Activated CD4-positive, alpha-beta T cell treated with anti-CD3 and anti-CD28 coated beads, Interleukin-2, amount 10 ng/mL, durations not matched to agents 7 days and 5 days (primary cell): ENCODE measurements around the gene AEN. TPM values are rescaled to one million over a fixed set of nuclear protein-coding genes. Genes with fewer than 3 reads are reported as not detected.

Experiments used
- CTCF ChIA-PET: fragments of 350-600 bp; sonication (Branson Sonifier 250); formaldehyde crosslinking; loops from one replicate; lab custom pipeline; 2021; ENCODE audit warnings: antibody characterized with exemption; lab: Charles Lee
- POLR2A ChIA-PET: fragments of 350-600 bp; sonication (Branson Sonifier 250); formaldehyde crosslinking; loops from one replicate; lab custom pipeline; 2021; ENCODE audit warnings: antibody characterized with exemption; lab: Charles Lee
- DNase-seq: peaks from one replicate; pipeline ENCODE4 v3.0.0-alpha.2; 2020
- H3K27ac Mint-ChIP-seq: one replicate; pipeline ENCODE4 v1.8.0; 2021; ENCODE audit warnings: mild to moderate bottlenecking, moderate library complexity, mixed read lengths
- H3K27me3 Mint-ChIP-seq: one replicate; pipeline ENCODE4 v1.8.0; 2021; ENCODE audit warnings: mixed read lengths
- H3K36me3 Mint-ChIP-seq: one replicate; pipeline ENCODE4 v1.8.0; 2021; ENCODE audit warnings: low read depth, mixed read lengths
- H3K4me1 Mint-ChIP-seq: one replicate; pipeline ENCODE4 v1.8.0; 2021; ENCODE audit warnings: mixed read lengths
- H3K4me3 Mint-ChIP-seq: one replicate; pipeline ENCODE4 v1.8.0; 2021; ENCODE audit warnings: mild to moderate bottlenecking, moderate library complexity, mixed read lengths
- H3K9me3 Mint-ChIP-seq: one replicate; pipeline ENCODE4 v1.8.0; 2021; ENCODE audit warnings: mixed read lengths
- total RNA-seq, 2 experiments: library from RNA; stranded (reverse); gene quantifications; one replicate each; pipeline ENCODE4 v1.2.3, GENCODE V29; 2021

AEN gene, protein sequence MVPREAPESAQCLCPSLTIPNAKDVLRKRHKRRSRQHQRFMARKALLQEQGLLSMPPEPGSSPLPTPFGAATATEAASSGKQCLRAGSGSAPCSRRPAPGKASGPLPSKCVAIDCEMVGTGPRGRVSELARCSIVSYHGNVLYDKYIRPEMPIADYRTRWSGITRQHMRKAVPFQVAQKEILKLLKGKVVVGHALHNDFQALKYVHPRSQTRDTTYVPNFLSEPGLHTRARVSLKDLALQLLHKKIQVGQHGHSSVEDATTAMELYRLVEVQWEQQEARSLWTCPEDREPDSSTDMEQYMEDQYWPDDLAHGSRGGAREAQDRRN
- total RNA-seq, result 10 to 100 TPM; 45.7 to 52.5 TPM

DNA sequence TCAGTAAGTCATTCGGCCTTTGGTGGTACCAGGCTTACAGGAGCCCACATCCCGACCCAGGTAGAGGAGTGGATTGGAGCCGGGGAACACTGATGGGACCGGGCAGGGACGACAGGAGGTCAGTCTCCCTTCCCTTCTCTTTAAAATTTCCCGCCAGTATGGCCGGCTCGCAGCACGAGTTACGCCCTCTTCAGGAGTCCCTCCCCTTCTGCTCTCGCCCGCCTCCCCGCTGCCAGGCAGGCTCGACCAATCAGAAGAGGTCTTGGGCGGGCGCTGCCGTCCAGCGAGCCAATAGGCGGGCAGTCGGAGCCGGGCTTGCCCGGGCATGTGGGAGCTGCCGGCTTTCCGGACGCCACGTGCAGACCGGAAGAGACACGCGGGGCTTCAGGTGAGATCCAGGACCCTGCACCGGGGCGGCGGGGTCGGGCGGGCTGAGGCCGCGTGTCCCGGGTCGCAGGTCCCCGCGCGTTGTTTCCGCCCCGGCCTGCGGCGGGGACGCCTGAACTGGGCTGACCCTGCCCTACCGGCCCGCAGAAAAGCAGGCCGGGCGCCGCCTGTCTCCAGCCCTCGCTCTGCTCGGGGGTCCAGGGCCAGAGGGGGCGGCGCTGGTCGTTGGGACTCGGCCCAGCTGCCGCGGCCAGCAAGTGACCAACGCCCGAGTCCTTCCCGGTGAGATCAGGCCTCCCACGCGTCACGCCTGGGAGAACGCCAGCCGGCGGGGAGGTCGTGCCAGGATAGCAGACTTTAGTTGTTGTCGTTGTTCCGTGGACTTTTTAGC lies at the start of gene AEN:
Gene AEN, plus strand, starts transcription at position 346 of the 778 bp plus-strand sequence. CDS start 4,870 bp downstream, outside the sequence.
- ChIA-PET CTCF (interaction anchor here (1.2 kb wide), 1 partner anchor 18 kb away, joined by 4 read pairs; the partner anchor contains the start of gene ISG20), POLR2A (no interaction called here)
- peak within 1 kb of the TSS; percentile 93 for H3K27ac Mint-ChIP-seq
- peaks cover 5% of the 10 kb centered on the region for H3K27me3 Mint-ChIP-seq
- peaks cover 33% of the 10 kb centered on the region for H3K36me3 Mint-ChIP-seq
- peak; percentile 96 for DNase-seq
- H3K4me3 Mint-ChIP-seq, result peak within 1 kb of the TSS; percentile 91
- no peaks in the 10 kb centered on the region for H3K9me3 Mint-ChIP-seq
- peaks cover 49% of the 10 kb centered on the region for H3K4me1 Mint-ChIP-seq

GRCh38 chr15:88571852-88572259 lies 49.3 kb upstream of the AEN start:
- CTCF ChIA-PET, result no interaction called here
- H3K27me3 Mint-ChIP-seq, result peaks cover 10% of the 10 kb centered on the region

DNA sequence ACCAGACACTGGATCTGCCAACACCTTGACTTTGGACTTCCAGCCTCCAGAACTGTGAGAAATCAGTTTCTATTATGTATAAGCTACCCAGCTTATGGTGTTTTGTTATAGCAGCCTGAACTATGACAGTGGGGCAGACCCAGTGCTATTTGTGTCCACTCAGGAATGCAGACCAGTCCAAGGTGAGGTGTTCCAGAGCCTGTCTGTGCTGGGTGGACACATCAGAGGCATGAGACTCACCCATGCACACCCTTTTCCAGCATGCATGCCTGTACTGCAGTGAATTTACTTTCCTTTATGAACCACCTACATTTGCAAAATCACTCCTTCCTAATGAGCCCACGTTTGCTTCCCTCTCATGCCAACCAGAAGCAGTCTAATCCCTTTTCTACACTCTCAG lies 47.1 kb upstream of the AEN start:
- peaks cover 12% of the 10 kb centered on the region for H3K27me3 Mint-ChIP-seq
- ChIA-PET POLR2A (no interaction called here), CTCF (no interaction called here)
- no peak overlapping the region for H3K27ac Mint-ChIP-seq
- no peaks in the 10 kb centered on the region for H3K9me3 Mint-ChIP-seq
- DNase-seq, result no peak
- H3K4me1 Mint-ChIP-seq, result no peaks in the 10 kb centered on the region
- no peaks in the 10 kb centered on the region for H3K36me3 Mint-ChIP-seq
- no peak overlapping the region for H3K4me3 Mint-ChIP-seq

More at GRCh38 chr15:88571852-88572259, 49.3 kb upstream of the AEN start:
- no peaks in the 10 kb centered on the region for H3K4me1 Mint-ChIP-seq
- DNase-seq, result no peak
- POLR2A ChIA-PET, result no interaction called here
- H3K9me3 Mint-ChIP-seq, result no peaks in the 10 kb centered on the region
- no peaks in the 10 kb centered on the region for H3K36me3 Mint-ChIP-seq
- H3K27ac Mint-ChIP-seq, result no peak overlapping the region
- no peak overlapping the region for H3K4me3 Mint-ChIP-seq

DNA sequence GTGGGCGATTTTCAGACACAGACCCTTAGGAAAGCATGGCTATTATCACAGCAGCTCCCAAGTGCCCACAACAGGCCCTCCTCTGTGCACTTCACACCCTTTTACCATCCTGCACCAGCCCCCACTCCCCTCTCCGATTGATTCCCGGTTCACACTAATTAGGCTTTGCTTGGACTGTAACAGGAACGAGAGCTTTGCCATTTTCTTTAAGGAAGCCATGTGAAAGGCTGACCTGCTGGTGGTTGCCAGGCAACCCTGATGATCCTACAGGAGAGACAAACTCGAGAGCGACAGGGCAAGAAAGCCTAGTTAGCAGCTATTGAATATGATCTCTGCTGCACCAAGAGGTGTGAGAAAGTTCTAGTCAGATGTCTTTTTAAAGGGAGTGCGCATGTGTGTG lies 46.5 kb upstream of the AEN start:
- no peak for DNase-seq
- ChIA-PET POLR2A (no interaction called here), CTCF (no interaction called here)
- H3K4me3 Mint-ChIP-seq, result no peak overlapping the region
- no peaks in the 10 kb centered on the region for H3K9me3 Mint-ChIP-seq
- no peaks in the 10 kb centered on the region for H3K4me1 Mint-ChIP-seq
- H3K27ac Mint-ChIP-seq, result no peak overlapping the region
- H3K36me3 Mint-ChIP-seq, result no peaks in the 10 kb centered on the region
- H3K27me3 Mint-ChIP-seq, result peaks cover 11% of the 10 kb centered on the region

DNA sequence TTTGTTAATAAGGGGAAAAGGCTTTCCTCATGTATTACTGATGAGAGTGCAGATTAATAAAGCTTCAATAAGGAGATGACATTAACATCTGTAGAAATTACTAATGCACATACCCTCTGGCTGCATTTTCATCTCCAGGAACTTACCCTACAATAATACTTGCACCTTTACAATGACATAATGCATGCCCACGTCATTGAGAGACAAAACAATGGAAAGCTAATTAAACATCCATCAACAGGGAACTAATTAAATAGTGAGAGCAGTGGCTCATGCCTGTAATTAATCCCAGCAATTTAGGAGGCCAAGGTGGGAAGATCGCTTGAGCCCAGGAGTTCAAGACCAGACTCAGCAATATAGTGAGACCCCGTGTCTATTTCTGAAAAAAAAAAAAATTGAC lies 41.8 kb upstream of the AEN start:
- Mint-ChIP-seq H3K27me3 (peaks cover 7% of the 10 kb centered on the region), H3K9me3 (no peaks in the 10 kb centered on the region), H3K36me3 (no peaks in the 10 kb centered on the region), H3K27ac (no peak overlapping the region), H3K4me1 (no peaks in the 10 kb centered on the region), H3K4me3 (no peak overlapping the region)
- no peak for DNase-seq
- CTCF ChIA-PET, result no interaction called here
- POLR2A ChIA-PET, result no interaction called here

DNA sequence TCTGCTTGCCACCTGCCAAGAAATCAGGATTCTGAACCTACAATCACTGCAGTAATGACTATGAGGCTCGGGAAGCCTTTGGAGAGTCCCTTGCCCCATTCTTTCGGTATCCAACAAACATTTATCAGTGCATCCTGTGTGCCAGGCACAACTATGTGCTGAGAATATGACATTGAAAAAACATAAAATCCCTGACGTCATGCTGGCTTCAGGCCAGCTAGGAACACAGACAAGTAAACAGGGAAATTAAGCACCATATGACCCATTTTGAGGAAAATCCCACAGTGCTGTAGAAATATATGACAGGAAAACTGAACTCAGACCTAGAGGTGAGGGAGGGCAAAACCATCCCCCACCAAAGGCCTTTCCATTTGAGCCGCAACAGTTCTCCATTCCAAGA lies 40.6 kb upstream of the AEN start:
- peaks cover 5% of the 10 kb centered on the region for H3K27me3 Mint-ChIP-seq
- no peaks in the 10 kb centered on the region for H3K9me3 Mint-ChIP-seq
- no peaks in the 10 kb centered on the region for H3K36me3 Mint-ChIP-seq
- no peak for DNase-seq
- ChIA-PET CTCF (interaction anchor here (0.6 kb wide), 2 partner anchors 10 to 29 kb away, joined by 4 to 5 read pairs; no protein-coding TSS in a partner anchor), POLR2A (no interaction called here)
- no peaks in the 10 kb centered on the region for H3K4me1 Mint-ChIP-seq
- no peak overlapping the region for H3K4me3 Mint-ChIP-seq
- no peak overlapping the region for H3K27ac Mint-ChIP-seq

DNA sequence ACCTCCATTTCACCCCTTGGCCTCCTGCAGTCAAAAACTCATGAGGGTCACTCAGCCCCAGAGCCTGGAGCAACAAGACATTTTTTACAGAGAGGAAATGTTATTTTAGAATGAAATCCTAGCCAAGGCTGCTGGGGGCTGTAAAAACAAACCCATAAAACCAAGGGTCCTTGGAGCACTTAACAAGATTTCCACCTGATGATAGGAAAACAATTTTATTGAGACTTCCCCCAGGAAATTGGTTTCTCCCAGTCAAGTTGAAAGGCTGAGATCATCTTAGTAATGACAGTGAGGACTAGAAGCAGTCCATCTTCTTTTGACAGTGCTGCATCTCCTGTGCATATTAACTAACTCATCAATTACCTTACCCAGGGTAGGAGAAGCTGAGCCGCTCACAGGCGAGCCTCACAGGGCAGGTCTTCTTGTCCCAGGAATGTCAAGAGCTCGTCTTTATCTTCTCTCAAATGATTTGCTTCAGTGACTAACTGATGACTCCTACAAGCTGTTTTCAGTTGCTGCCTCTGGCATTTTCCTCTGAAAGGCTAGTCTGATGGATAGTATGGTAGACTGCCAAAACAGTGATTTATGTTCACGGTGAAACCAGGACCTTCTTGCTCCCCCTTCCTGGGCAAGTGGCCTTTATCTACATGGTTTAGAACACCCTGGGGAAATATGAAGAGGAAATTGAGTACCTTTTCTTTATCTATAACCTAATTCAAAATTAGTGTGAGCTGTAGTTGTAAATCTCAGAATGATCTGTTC lies 34.6 kb upstream of the AEN start:
- H3K4me1 Mint-ChIP-seq, result no peaks in the 10 kb centered on the region
- POLR2A ChIA-PET, result no interaction called here
- H3K36me3 Mint-ChIP-seq, result no peaks in the 10 kb centered on the region
- CTCF ChIA-PET, result no interaction called here
- H3K27me3 Mint-ChIP-seq, result peaks cover 6% of the 10 kb centered on the region
- no peak overlapping the region for H3K4me3 Mint-ChIP-seq
- DNase-seq, result no peak
- H3K9me3 Mint-ChIP-seq, result no peaks in the 10 kb centered on the region
- H3K27ac Mint-ChIP-seq, result no peak overlapping the region

- no peak overlapping the region for H3K4me3 Mint-ChIP-seq
- no peaks in the 10 kb centered on the region for H3K4me1 Mint-ChIP-seq
- no peaks in the 10 kb centered on the region for H3K9me3 Mint-ChIP-seq
- no peak for DNase-seq
- peaks cover 11% of the 10 kb centered on the region for H3K27me3 Mint-ChIP-seq
- ChIA-PET CTCF (interaction anchor here (0.7 kb wide), 1 partner anchor 10 kb away, joined by 4 read pairs; no protein-coding TSS in a partner anchor), POLR2A (no interaction called here)
- H3K27ac Mint-ChIP-seq, result no peak overlapping the region
- no peaks in the 10 kb centered on the region for H3K36me3 Mint-ChIP-seq
Measured at GRCh38 chr15:88590759-88591158, 30.4 kb upstream of the AEN start.

GRCh38 chr15:88591384-88591783 lies 29.8 kb upstream of the AEN start:
- Mint-ChIP-seq H3K36me3 (no peaks in the 10 kb centered on the region), H3K4me3 (no peak overlapping the region), H3K27me3 (peaks cover 11% of the 10 kb centered on the region), H3K9me3 (no peaks in the 10 kb centered on the region), H3K4me1 (no peaks in the 10 kb centered on the region), H3K27ac (no peak overlapping the region)
- no peak for DNase-seq
- CTCF ChIA-PET, result no interaction called here
- POLR2A ChIA-PET, result no interaction called here

- H3K27me3 Mint-ChIP-seq, result peaks cover 66% of the 10 kb centered on the region
- no peak overlapping the region for H3K4me3 Mint-ChIP-seq
- DNase-seq, result no peak
- peaks cover 14% of the 10 kb centered on the region for H3K4me1 Mint-ChIP-seq
- ChIA-PET CTCF (no interaction called here), POLR2A (no interaction called here)
- peaks cover 2% of the 10 kb centered on the region for H3K36me3 Mint-ChIP-seq
- H3K9me3 Mint-ChIP-seq, result no peaks in the 10 kb centered on the region
- no peak overlapping the region for H3K27ac Mint-ChIP-seq
Measured at GRCh38 chr15:88603885-88604284, 17.3 kb upstream of the AEN start.

- Mint-ChIP-seq H3K36me3 (peaks cover 2% of the 10 kb centered on the region), H3K4me1 (peaks cover 14% of the 10 kb centered on the region), H3K9me3 (no peaks in the 10 kb centered on the region), H3K27me3 (peaks cover 72% of the 10 kb centered on the region), H3K4me3 (no peak overlapping the region), H3K27ac (peak overlapping the region; percentile 2)
- no peak for DNase-seq
- CTCF ChIA-PET, result no interaction called here
- POLR2A ChIA-PET, result no interaction called here
Measured at GRCh38 chr15:88604381-88605188, 16.6 kb upstream of the AEN start.
